Activated CD4-positive, alpha-beta T cell treated with anti-CD3 and anti-CD28 coated beads, Interleukin-2, amount 50 U/mL, for 1 hour (primary cell): ENCODE measurements around the gene CDCA8.
"Not testable (repeated sequence)": the region's sequence is repeated elsewhere in the genome, so short reads cannot be mapped to it uniquely, and the experiment has no call there.

Experiments used
- DNase-seq: peaks from one replicate; pipeline ENCODE4 v3.0.0-alpha.2; 2020

CDCA8 gene

DNA sequence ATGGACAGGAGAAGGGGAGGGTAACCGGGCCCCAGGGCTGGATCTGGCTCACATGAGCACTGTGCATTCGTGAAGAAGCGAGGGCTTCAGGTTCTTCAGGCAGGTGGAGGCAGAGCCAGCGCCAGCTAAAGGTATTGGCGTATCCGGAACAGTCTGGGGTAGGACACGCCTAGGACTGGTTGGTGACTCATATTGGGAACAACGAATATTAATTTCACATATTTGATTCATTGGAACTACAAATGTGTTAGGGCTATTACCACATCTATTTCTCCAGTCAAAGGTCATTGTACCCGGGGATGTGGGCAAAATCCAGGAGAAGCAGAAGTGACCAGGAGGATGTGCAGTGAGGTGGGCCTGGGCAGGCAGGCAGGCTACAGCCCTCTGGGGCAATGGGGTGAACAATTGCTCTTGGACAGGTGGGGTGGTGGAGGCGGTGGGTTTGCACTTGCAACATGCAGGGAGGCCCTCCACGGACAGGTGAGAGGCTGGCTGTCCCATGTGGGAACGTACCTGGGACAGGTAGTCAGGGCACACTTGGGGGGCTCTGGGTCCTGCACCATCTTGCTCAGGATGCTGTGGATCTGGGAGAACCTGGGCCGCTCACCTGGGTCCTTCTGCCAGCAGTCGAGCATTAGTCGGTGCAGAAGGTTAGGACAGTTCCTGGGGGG is 26.7 kb downstream of the CDCA8 start:
- no peak for DNase-seq

DNA sequence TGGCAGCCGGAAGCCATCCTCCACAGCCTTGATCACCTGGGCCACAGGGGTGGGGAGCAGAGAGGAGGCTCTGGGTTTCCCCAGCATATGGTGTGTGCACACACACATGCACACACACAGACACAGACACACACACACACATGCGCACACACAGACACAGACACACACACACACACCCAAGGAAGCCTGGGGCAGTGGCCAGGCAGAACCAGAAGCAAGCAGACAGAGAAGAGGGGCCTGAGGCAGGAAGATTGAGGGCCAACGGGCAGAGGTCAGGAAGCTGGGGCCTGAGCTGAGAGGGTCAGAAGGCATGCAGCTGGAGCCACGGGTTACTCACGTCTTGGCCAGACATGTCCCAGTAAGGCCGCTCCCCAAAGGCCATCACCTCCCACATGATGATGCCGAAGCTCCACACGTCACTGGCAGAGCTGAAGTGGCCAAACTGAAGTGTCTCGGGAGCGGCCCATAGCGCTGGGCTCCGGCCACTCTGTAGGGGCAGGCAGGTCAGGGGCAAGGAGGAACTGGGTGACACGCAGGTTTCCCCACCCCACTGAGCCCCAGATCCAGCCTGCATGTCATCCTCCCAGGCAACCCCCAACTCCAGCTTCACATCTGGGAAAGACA is 27.4 kb downstream of the CDCA8 start:
- no peak for DNase-seq

GRCh38 chr1:37720231-37721130 is 28.2 kb downstream of the CDCA8 start:
- DNase-seq: no peak

DNA sequence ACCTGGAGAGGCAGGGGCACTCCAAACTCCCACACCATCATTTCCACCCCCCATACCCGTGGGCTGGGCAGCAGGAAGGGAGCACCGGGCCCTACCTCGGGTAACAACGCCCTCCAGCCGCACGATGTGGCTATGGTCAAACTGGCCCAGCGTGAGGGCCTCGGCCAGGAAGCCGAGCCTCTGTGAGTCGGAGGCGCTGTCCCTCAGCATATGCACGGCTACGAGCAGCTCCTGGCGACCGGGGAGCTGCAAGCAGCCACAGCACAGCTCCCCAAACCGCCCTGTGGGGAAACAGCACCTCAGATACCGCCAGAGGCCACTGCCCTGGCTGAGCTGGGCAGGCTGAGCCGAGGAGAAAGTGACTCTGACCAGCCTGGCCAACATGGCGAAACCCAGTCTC is 29.2 kb downstream of the CDCA8 start:
- no peak for DNase-seq

GRCh38 chr1:37722181-37723071 is 30.1 kb downstream of the CDCA8 start:
- no peak for DNase-seq

- DNase-seq: no peak
Measured at GRCh38 chr1:37723072-37723389, 30.7 kb downstream of the CDCA8 start.

DNA sequence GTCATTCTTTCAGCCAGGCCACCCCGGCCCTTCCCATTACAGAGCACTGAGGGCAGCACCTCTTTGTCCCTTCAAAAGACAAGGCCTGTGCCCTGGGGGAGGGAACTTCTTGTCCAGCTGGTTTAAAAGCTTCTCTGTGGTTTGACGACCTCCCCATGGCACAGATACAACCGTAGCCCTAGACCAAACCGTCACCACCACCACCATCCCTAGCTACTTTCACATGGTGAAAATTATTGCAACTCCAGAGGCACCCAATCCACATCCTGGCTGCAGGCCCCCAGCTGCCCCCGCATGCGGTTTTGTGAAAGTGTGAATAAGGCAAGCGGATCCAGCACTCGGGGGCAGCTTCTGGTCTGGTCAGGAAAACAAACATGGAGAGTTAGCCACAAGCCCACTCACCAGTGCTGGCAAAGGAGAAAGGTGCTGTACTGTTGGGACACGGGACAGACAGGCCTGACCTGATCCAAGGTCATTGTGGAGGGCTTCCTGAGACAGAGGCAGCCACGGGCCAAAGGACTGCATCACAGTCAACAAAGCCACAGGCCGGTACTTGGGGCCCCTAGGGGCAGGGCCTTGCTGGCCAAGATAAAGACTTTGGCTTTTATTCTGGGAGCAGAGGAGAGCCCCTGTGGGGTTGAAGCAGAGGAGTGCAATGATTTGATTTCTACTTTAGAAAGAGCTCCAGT is 31.2 kb downstream of the CDCA8 start:
- DNase-seq: no peak

GRCh38 chr1:37724575-37724974 is 32.3 kb downstream of the CDCA8 start:
- DNase-seq: no peak

DNA sequence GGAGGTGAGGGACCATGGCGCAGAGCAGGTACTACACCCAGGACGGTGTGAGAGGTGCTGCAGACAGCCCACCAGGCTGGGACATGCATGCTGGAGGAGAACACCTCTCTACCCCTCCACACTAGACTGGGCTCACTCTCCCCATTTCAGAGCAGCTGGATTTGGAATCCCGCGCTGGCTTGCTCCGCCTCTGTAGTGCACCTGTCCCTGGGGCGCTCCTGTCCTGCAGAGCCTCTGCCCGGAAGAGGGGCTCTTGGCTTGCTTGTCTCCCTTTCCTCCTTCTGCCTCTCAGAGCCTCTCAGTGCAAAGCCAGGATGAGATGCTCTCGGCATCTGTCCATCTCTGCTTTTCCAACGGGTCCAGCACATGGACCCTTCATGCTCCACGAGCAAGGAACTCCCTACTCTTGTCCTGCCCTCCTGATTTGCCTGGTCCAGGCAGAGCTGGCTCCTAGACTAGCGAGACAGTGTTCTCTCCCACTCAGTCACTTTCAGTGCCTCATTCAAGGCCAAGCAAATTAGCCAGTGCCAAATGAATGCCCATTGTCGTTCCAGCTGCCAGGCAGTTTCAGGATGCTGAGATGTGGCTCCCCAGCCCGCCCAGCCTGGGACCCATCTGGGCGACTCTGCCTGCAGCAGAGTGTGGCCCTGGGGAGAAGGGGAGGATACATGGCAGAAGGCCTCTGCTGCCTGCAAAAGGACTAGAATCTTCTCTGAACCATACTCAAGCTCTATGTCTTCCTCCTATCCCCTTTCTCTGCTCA is 33.7 kb downstream of the CDCA8 start:
- DNase-seq: no peak

- DNase-seq: no peak
Measured at GRCh38 chr1:37726751-37727585, 34.7 kb downstream of the CDCA8 start.

DNA sequence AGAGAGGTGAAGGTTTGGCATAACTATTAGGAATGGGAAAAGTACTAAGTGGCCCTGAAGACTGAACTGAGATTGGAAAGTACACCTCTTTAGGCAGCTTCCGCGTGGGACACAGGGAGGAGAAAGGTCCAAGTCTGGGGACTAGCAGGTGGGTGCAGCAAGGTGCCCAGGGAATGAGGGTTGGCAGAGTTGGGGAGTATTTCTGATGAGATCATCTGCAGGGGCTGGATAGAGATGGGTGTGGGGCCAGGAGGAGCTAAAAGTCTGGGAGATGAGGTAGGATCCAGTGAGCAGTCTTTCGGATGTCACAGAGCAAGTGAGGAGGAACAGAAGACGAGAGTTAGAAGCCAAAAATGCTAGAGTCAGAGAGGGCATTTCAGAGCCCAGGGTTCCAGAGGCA is 36.1 kb downstream of the CDCA8 start:
- DNase-seq: no peak

- no peak for DNase-seq
Measured at GRCh38 chr1:37730376-37730775, 38.1 kb downstream of the CDCA8 start.

DNA sequence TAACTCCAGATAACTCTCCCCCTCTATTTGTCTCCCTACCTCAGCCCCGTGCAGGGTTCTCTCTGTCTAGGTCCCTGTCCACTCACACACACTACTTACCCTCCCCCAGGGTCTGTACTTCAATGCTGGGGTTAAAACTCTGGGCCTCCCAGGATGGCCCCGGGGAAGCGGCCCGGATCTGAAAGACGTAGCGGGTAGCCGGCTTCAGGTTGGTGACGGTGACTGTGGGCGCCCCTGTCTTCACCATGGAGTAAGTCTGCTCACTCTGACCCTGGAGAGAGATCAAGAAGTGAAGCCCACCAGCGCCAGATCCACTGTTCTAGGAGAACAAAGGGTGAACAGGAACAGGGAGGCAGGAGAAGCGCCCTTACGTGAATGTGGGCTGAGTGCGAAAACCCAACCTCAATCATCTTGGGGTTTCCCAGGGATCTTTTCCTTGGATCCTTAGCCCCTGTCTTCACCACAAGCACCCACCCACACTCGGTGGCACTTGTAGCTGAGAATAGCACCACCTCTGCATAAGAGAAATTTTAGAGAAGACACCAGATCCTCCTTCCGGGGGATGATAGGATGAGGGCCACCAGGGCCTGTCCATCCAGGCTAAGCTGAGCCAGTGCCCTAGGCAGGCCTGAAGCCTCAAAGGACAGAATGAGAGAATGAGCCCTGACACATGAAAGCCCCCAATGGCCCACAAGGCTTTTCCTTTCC is 39.1 kb downstream of the CDCA8 start:
- no peak for DNase-seq

GRCh38 chr1:37732111-37732780 is 39.9 kb downstream of the CDCA8 start:
- no peak for DNase-seq

GRCh38 chr1:37734629-37735591 is 42.6 kb downstream of the CDCA8 start:
- DNase-seq: no peak

DNA sequence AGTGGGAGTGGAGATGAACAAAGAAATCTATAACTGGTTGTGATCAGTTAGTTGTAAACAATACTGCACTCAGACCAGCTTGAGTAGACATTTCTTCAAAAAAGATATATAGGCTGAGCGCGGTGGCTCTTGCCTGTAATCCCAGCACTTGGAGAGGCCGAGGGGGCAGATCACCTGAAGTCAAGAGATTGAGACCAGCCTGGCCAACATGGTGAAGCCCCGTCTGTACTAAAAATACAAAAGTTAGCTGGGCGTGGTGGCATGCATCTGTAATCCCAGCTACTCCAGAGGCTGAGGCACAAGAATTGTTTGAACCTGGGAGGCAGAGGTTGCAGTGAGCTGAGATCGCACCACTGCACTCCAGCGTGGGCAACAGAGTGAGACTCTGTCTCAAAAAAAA is 45.7 kb downstream of the CDCA8 start:
- not testable (repeated sequence) for DNase-seq

GRCh38 chr1:37738619-37739018 is 46.3 kb downstream of the CDCA8 start:
- not testable (repeated sequence) for DNase-seq

GRCh38 chr1:37739222-37739621 is 46.9 kb downstream of the CDCA8 start:
- no peak for DNase-seq
